GM12875 (cell line): ENCODE measurements around the gene PTPN14.
"Not testable (repeated sequence)": the region's sequence is repeated elsewhere in the genome, so short reads cannot be mapped to it uniquely, and the experiment has no call there.

Source experiments
- H3K4me3 ChIP-seq: one replicate; pipeline ENCODE4 v1.5.1; 2011; ENCODE audit warnings: low read depth, low read length, control low read depth
- CTCF ChIP-seq: IDR thresholded peaks from 2 replicates; pipeline ENCODE4 v1.5.1; 2011; ENCODE audit warnings: low read depth, mild to moderate bottlenecking, control low read depth, inconsistent platforms, low read length, moderate library complexity, borderline replicate concordance; ENCODE audit not compliant: insufficient read depth

PTPN14 gene

GRCh38 chr1:214496126-214496525 is 55.3 kb downstream of the PTPN14 start:
- no peak overlapping the region for H3K4me3 ChIP-seq
- no peak for TF ChIP-seq CTCF

- TF ChIP-seq CTCF = no peak
- no peak overlapping the region for H3K4me3 ChIP-seq
These were observed 56.7 kb downstream of the PTPN14 start for GRCh38 chr1:214494706-214495105.

GRCh38 chr1:214494179-214494578 is 57.2 kb downstream of the PTPN14 start:
- H3K4me3 ChIP-seq = not testable (repeated sequence)

- no peak for TF ChIP-seq CTCF
- no peak overlapping the region for H3K4me3 ChIP-seq
These were observed 58.1 kb downstream of the PTPN14 start for GRCh38 chr1:214493126-214493796.

- no peak for TF ChIP-seq CTCF
- no peak overlapping the region for H3K4me3 ChIP-seq
These were observed 58.9 kb downstream of the PTPN14 start for GRCh38 chr1:214492401-214493075.

- no peak overlapping the region for H3K4me3 ChIP-seq
- TF ChIP-seq CTCF = no peak
These were observed 59.8 kb downstream of the PTPN14 start for GRCh38 chr1:214491468-214492146.

GRCh38 chr1:214485151-214485550 is 66.3 kb downstream of the PTPN14 start:
- no peak for TF ChIP-seq CTCF

GRCh38 chr1:214483180-214483579 is 68.2 kb downstream of the PTPN14 start:
- not testable (repeated sequence) for H3K4me3 ChIP-seq

More at GRCh38 chr1:214485151-214485550, 66.3 kb downstream of the PTPN14 start:
- H3K4me3 ChIP-seq = no peak overlapping the region

GRCh38 chr1:214481983-214482634 is 69.3 kb downstream of the PTPN14 start:
- H3K4me3 ChIP-seq = not testable (repeated sequence)
